DMS114 treated with DMSO at 0.1 percent for 48 hours (cell line): ENCODE results near the gene MYADML2.

Experiments used
- DNase-seq: peaks from one replicate; lab custom pipeline; 2025; ENCODE audit not compliant: unreplicated experiment; lab: John Stamatoyannopoulos, UW

The MYADML2 gene

GRCh38 chr17:81978524-81979298 lies 31.7 kb upstream of the MYADML2 start:
- DNase-seq: no peak

GRCh38 chr17:81977211-81977808 lies 30.3 kb upstream of the MYADML2 start, which contains the start of gene ASPSCR1:
Gene ASPSCR1, plus strand, starts transcription at chr17:81977629. Its CDS starts 18 bp downstream, at chr17:81977647.
- DNase-seq: peak; percentile 54

GRCh38 chr17:81976332-81977210 lies 29.5 kb upstream of the MYADML2 start:
- DNase-seq: no peak

- DNase-seq: no peak
These were observed 26.4 kb upstream of the MYADML2 start for GRCh38 chr17:81973432-81973831.

- DNase-seq: no peak
These were observed 22.1 kb upstream of the MYADML2 start for GRCh38 chr17:81968850-81969812.

GRCh38 chr17:81968396-81968745 lies 21.3 kb upstream of the MYADML2 start:
- DNase-seq: no peak

GRCh38 chr17:81967533-81968395 lies 20.7 kb upstream of the MYADML2 start:
- DNase-seq: no peak

- DNase-seq: no peak
These were observed 20.2 kb upstream of the MYADML2 start for GRCh38 chr17:81967244-81967532.

- DNase-seq: no peak
These were observed 19.6 kb upstream of the MYADML2 start for GRCh38 chr17:81966343-81967243.

- no peak for DNase-seq
These were observed 17.2 kb upstream of the MYADML2 start for GRCh38 chr17:81964081-81964849.

- no peak for DNase-seq
These were observed 15.7 kb upstream of the MYADML2 start for GRCh38 chr17:81962499-81963441.

- DNase-seq: no peak
These were observed 14.8 kb upstream of the MYADML2 start for GRCh38 chr17:81961521-81962498.

- DNase-seq: no peak
These were observed 14.1 kb upstream of the MYADML2 start, which contains the start of gene NOTUM for GRCh38 chr17:81961087-81961511. Gene NOTUM, minus strand, starts transcription at chr17:81961187. Its CDS starts 278 bp downstream, at chr17:81960909.

- DNase-seq: no peak
These were observed 13.3 kb upstream of the MYADML2 start for GRCh38 chr17:81960130-81960958.
